Caco-2 (cell line): ENCODE results near the gene MACC1. TPM values are rescaled to one million over a fixed set of nuclear protein-coding genes. Genes with fewer than 3 reads are reported as not detected.
A peak's percentile ranks its signal among the peaks of the same experiment; 100 is the strongest.

ENCODE experiments used
- BruUV-seq: library from RNA; stranded (reverse); fragments of 400-500 nt; replicated peaks from 2 replicates; lab custom pipeline; 2021; lab: Mats Ljungman, UMichigan
- CTCF ChIA-PET: fragments of 300-600 bp; sonication (Branson Sonifier 250); formaldehyde crosslinking; loops from one replicate; lab custom pipeline; 2022; ENCODE audit warnings: antibody characterized with exemption; lab: Charles Lee
- POLR2A ChIA-PET: fragments of 300-600 bp; sonication (Branson Sonifier 250); formaldehyde crosslinking; loops from one replicate; lab custom pipeline; 2022; ENCODE audit warnings: antibody characterized with exemption; lab: Charles Lee
- DNase-seq, 2 experiments: peaks; one replicate each; pipeline versions ENCODE4 v3.0.0 to v3.0.0-alpha.2; 2020 to 2022
- H3K27me3 ChIP-seq: replicated peaks from 2 replicates; pipeline ENCODE4 v1.6.0; 2011; ENCODE audit warnings: low read length; ENCODE audit not compliant: control insufficient read depth, insufficient read depth
- H3K36me3 ChIP-seq: 2 replicates; pipeline ENCODE4 v1.5.1; 2011; ENCODE audit warnings: low read length; ENCODE audit not compliant: control insufficient read depth, insufficient read depth
- H3K4me1 ChIP-seq: fragments of 250-450 bp; sonication (Bioruptor Pico); 2 replicates; pipeline ENCODE4 v1.5.1; 2020; ENCODE audit warnings: mild to moderate bottlenecking
- H3K4me3 ChIP-seq: 2 replicates; pipeline ENCODE4 v1.5.1; 2011; ENCODE audit warnings: low read depth, mild to moderate bottlenecking, control low read depth, low read length
- H3K9me3 ChIP-seq: fragments of 250-450 bp; sonication (Bioruptor Pico); 2 replicates; pipeline ENCODE4 v1.5.1; 2020; ENCODE audit warnings: mild to moderate bottlenecking, moderate library complexity
- H3K27ac Mint-ChIP-seq: one replicate; pipeline ENCODE4 v1.8.0; 2022; ENCODE audit warnings: mixed read lengths; ENCODE audit not compliant: unreplicated experiment
- H3K27me3 Mint-ChIP-seq: one replicate; pipeline ENCODE4 v1.8.0; 2022; ENCODE audit warnings: mixed read lengths; ENCODE audit not compliant: insufficient read depth, unreplicated experiment
- H3K36me3 Mint-ChIP-seq: one replicate; pipeline ENCODE4 v1.8.0; 2022; ENCODE audit warnings: mild to moderate bottlenecking, mixed read lengths; ENCODE audit not compliant: insufficient read depth, unreplicated experiment
- H3K4me1 Mint-ChIP-seq: one replicate; pipeline ENCODE4 v1.8.0; 2022; ENCODE audit warnings: low read depth, mixed read lengths; ENCODE audit not compliant: unreplicated experiment
- H3K4me3 Mint-ChIP-seq: one replicate; pipeline ENCODE4 v1.8.0; 2022; ENCODE audit warnings: mild to moderate bottlenecking, moderate library complexity, mixed read lengths; ENCODE audit not compliant: unreplicated experiment
- H3K9me3 Mint-ChIP-seq: one replicate; pipeline ENCODE4 v1.8.0; 2022; ENCODE audit warnings: mixed read lengths; ENCODE audit not compliant: unreplicated experiment
- CTCF ChIP-seq, 2 experiments: fragments of 200-600 bp in 1 of 2; IDR thresholded peaks; 1 replicate in 1 of 2; 2 replicates in 1 of 2; pipeline versions ENCODE4 v1.5.1 to v1.8.0; 2011 to 2022; ENCODE audit warnings: antibody characterized with exemption in 1 of 2, control low read depth in 1 of 2, inconsistent platforms in 1 of 2, low read depth in 1 of 2, low read length in 1 of 2, mild to moderate bottlenecking in 1 of 2, moderate library complexity in 1 of 2; ENCODE audit not compliant: insufficient read depth in 1 of 2, severe bottlenecking in 1 of 2, unreplicated experiment in 1 of 2
- intact Hi-C: fragments of 100-400 bp; cut with micrococcal nuclease; formaldehyde crosslinking; loops from one replicate; pipeline ENCODE4 v1.10.0; 2022; ENCODE audit not compliant: unreplicated experiment
- total RNA-seq: library from RNA; stranded (reverse); gene quantifications from 2 replicates; pipeline ENCODE4 v1.2.3, GENCODE V29; 2022

Gene MACC1
- total RNA-seq, 1 experiment from 2014 or later = 87.7 TPM

GRCh38 chr7:20114468-20114867 lies 102.7 kb downstream of the MACC1 start:
- no TSS peak for BruUV-seq
- H3K4me1 Mint-ChIP-seq = peaks cover 5% of the 10 kb centered on the region
- intact Hi-C loops = loop anchor here (5.0 kb wide), 1 partner anchor 132 kb away; no protein-coding TSS in a partner anchor

GRCh38 chr7:20113427-20114027 lies 103.7 kb downstream of the MACC1 start:
- no peaks in the 10 kb centered on the region for H3K9me3 ChIP-seq
- peaks cover 22% of the 10 kb centered on the region for H3K4me1 ChIP-seq
- Mint-ChIP-seq H3K36me3 (peaks cover 6% of the 10 kb centered on the region), H3K4me3 (no peak overlapping the region), H3K27me3 (no peaks in the 10 kb centered on the region), H3K4me1 (peaks cover 5% of the 10 kb centered on the region), H3K27ac (peak overlapping the region; percentile 71), H3K9me3 (peaks cover 11% of the 10 kb centered on the region)
- ChIA-PET POLR2A (no interaction called here), CTCF (no interaction called here)
- no peaks in the 10 kb centered on the region for H3K36me3 ChIP-seq
- no peaks in the 10 kb centered on the region for H3K27me3 ChIP-seq
- intact Hi-C loops = loop anchor here (2.0 to 5.0 kb wide), 2 partner anchors 63 to 131 kb away; no protein-coding TSS in a partner anchor
- no TSS peak for BruUV-seq
- TF ChIP-seq CTCF (IDR thresholded peaks at IDR 0.05; ENCODE audit: insufficient read depth in 1 of 2, low read depth in 1 of 2, low read length in 1 of 2, severe bottlenecking in 1 of 2, unreplicated experiment in 1 of 2) = no peak
- no peak overlapping the region for H3K4me3 ChIP-seq
- DNase-seq = no peak

More at GRCh38 chr7:20114468-20114867, 102.7 kb downstream of the MACC1 start:
- Histone ChIP-seq H3K4me1 (peaks cover 22% of the 10 kb centered on the region), H3K4me3 (no peak overlapping the region), H3K36me3 (no peaks in the 10 kb centered on the region), H3K27me3 (no peaks in the 10 kb centered on the region), H3K9me3 (no peaks in the 10 kb centered on the region)
- no peak for TF ChIP-seq CTCF (IDR thresholded peaks at IDR 0.05; ENCODE audit: insufficient read depth in 1 of 2, low read depth in 1 of 2, low read length in 1 of 2, severe bottlenecking in 1 of 2, unreplicated experiment in 1 of 2)
- ChIA-PET CTCF (no interaction called here), POLR2A (no interaction called here)
- Mint-ChIP-seq H3K36me3 (peaks cover 6% of the 10 kb centered on the region), H3K27me3 (no peaks in the 10 kb centered on the region), H3K4me3 (no peak overlapping the region), H3K9me3 (peaks cover 3% of the 10 kb centered on the region), H3K27ac (no peak overlapping the region)
- DNase-seq = no peak

- H3K27ac Mint-ChIP-seq = no peak overlapping the region
- H3K36me3 Mint-ChIP-seq = peaks cover 6% of the 10 kb centered on the region
- no peak overlapping the region for H3K4me3 Mint-ChIP-seq
- H3K4me1 Mint-ChIP-seq = peaks cover 5% of the 10 kb centered on the region
- ChIA-PET CTCF (interaction anchor here (0.6 kb wide), 1 partner anchor 38 kb away, joined by 3 read pairs; no protein-coding TSS in a partner anchor), POLR2A (interaction anchor here (0.7 kb wide), 1 partner anchor 403 kb away, joined by 9 read pairs; no protein-coding TSS in a partner anchor)
- peaks cover 11% of the 10 kb centered on the region for H3K9me3 Mint-ChIP-seq
- DNase-seq = no peak
- BruUV-seq = no TSS peak
- H3K9me3 ChIP-seq = no peaks in the 10 kb centered on the region
- H3K4me1 ChIP-seq = peaks cover 22% of the 10 kb centered on the region
- H3K27me3 Mint-ChIP-seq = no peaks in the 10 kb centered on the region
- no peaks in the 10 kb centered on the region for H3K27me3 ChIP-seq
- intact Hi-C loops = loop anchor here (2.0 to 5.0 kb wide), 2 partner anchors 62 to 130 kb away; no protein-coding TSS in a partner anchor
- no peak overlapping the region for H3K4me3 ChIP-seq
- H3K36me3 ChIP-seq = no peaks in the 10 kb centered on the region
- no peak for TF ChIP-seq CTCF (IDR thresholded peaks at IDR 0.05; ENCODE audit: insufficient read depth in 1 of 2, low read depth in 1 of 2, low read length in 1 of 2, severe bottlenecking in 1 of 2, unreplicated experiment in 1 of 2)
Measured at GRCh38 chr7:20112696-20113095, 104.5 kb downstream of the MACC1 start.
